ENCODE results near the gene MAD1L1.
"Not testable (repeated sequence)": the region's sequence is repeated elsewhere in the genome, so short reads cannot be mapped to it uniquely, and the experiment has no call there.

MAD1L1 gene

DNA sequence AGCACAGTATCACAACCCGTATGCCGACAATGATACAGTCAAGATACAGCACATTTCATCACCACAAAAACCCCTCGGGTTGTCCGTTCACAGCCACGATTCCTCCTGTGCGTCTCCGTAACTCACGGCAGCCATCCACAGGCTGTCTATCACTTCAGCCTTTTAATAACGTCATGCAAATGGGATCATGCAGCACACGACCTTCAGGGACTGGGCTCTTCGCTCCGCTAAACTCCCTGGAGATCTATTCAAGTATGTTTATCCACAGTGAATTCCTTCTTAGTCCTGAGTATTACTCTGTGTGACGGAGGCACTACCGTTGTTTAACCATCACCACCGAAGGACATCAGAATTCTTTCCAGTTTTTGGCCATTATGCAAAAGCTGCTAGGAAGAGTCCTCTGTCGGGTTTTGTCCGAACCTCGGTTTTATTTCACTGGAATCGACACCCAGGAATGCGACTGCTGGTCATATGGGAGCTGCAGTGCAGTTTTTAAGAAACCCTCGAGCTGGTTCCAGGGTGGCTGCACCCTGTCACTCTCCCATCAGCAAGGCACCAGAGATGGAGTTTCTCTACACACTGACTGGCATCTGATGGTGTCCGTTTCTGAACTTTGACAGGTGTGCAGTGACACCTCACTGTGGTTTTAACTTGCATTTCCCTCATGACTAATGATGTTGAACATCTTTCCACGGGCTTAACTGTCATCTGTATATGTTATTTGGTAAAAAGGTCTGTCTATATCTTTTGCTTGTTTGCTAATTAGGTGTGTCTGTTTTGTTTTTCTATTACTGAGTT lies 193.6 kb downstream of the MAD1L1 start:
- no peak for DNase-seq

DNA sequence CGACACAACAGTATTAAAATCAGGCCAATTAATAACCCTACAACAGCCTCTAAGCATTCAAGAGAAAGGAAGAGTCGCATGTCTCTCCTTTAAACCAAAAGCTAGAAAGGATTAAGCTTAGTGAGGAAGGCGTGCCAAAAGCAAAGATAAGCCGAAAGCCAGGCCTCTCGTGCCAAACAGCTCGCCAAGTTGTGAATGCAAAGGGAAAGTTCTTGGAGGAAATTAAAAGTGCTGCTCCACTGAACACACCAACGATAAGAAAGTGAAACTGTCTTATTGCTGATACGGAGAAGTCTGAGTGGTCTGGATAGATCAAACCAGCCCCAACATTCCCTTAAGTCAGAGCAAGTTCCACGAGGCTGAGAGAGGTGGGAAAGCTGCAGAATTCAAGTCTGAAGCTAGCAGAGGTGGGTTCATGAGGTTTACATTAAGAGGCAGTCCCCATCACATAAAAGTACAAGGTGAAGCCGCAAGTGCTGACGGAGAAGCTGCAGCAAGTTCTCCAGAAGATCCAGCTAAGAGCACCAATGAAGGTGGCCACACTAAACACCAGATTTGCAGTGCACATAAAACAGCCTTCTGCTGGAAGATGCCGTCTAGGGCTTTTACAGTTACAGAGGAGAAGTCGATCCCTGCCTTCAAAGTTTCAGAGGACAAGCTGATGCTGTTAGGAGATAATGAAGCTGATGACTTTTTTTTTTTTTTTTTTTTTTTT lies 194.8 kb downstream of the MAD1L1 start:
- DNase-seq, result peak; percentile 37 to 38

DNA sequence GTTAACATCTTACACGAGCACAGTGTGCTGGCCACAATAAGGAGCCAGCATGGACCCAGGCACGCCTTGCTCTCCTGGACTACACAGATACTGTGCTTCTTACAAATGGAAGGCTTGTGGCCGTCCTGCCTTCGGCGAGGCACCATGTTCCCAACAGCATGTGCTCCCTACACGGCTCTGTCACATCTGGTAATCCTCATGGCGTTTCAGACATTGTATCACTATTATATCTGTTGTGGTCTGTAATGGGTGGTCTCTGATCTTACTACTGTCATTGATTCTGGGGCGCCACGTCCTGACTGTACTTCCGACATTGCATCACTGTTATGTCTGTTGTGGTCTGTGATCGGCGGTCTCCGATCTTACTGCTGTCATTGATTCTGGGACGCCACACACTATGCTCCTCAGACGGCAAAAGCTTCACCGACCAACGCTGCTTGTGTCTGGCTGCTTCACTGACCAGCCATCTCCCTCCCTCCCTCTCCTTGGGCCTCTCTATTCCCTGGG lies 195.4 kb downstream of the MAD1L1 start:
- DNase-seq, result peak; percentile 45 to 46

DNA sequence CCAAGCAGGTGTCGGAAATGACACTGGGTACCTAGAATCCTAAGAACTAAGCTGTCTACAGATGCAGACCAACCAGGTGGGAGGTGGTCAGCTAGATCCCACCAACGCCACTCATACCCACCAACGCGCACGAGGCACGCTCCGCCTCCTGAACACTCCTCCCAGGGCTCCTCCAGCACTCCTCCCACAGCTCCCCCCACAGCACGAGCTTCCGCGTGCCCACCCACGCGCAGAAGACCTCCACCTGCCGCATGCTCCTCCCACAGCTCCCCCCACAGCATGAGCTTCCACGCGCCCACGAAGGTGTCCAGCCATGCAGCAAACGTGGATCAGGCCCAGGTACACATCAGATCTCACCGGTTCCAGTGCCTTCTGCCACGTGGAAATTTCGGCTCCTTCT lies 196.0 kb downstream of the MAD1L1 start:
- DNase-seq, result no peak

DNA sequence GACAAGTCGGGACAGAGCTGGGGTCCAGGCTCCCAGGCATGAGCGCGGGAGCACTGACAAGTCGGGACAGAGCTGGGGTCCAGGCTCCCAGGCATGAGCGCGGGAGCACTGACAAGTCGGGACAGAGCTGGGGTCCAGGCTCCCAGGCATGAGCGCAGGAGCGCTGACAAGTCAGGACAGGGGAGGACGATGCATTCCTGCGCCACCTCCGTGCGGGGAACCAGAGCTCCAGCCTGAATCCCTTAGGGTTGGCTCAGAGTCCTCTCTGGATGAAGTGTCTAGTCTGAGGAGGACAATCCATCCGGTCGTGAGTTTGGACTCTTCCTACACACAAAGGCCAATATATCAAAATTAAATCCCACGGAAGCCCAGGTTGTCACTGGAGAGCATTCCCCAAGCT lies 196.5 kb downstream of the MAD1L1 start:
- DNase-seq, result not testable (repeated sequence)

DNA sequence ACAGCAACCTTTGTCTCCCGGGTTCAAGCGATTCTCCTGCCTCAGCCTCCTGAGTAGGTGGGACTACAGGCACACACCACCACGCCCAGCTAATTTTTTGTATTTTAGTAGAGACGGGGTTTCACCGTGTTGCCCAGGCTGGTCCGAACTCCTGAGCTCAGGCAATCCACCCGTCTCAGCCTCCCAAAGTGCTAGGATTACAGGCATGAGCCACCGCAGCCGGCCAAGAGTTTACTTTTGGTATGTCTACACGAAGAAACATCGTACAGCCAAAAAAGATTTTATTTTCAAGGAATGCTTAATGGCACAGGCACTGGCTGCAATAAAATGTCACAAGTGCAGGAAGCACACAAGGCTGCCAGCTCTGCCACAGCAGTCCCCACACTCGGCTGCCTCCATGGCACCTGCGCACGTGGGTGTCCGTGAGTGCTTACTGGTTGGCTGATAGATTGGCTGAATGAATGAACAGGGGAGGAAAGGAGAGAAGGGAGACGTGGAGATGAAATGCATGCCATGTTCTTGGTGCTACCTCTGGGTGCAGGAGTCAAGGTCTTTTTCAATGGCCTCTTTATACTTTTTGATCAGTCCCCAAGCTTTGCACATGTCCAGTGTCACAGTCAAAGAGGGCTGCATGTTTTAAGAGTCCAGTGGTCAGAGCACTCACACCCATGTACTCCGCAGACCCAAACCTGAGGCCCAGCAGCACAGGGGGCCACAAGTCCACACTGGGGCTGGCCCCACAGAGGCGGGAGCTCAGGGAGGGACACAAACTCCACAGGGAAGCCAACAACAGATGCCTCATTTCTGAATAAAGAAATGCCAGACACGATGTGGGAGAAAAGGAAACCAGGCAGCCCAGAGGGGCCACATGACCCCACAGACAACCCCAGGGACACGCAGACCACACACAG lies 198.2 kb downstream of the MAD1L1 start:
- no peak for DNase-seq

DNA sequence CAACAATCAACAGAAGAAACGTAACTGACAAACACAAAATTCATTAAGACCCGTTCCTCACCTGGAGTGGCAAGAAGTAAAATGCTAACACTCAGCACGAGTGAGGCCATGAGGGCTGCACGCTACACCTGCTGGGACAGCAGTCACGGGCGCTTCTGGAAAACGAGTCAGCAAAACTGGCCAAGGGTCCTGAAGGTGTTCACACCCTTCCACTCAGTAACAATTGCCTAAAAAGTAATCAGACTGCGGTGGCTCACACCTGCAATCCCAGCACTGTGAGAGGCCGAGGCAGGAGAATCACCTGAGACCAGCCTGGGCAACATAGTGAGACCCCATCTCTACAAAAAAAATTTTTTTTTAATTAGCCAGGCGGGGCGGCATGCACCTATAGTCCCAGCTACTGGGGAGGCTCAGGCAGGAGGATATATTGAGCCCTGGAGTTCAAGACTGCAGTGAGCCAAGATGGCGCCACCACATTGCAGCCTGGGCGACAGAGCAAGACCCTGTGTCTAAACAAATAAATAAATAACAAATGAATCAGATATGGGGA lies 199.1 kb downstream of the MAD1L1 start:
- DNase-seq, result no peak

DNA sequence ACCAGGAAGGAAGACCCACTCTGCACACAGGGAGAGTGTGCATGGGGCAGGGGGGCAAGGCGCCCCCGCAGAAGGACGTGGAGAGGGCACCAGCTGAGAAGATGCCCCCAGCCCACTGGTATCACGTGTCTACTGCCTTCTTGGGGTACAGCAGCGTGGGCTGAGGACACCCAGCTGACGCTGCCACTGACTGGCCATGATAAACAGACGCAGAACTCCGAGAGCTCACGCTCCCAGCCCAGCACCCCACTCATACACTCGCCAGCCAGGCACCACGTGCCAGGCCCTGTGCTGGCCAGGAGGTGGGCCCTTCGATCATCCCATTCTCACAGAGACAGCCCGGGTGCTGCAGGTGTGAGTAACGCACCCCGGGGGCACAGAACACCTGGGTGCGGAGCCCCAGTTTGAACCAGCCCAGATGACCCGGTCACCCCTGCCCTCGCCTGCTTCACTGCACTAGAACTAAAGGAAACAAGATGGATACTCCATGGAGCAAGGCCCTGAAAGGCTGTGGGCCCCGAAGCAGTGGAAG lies 199.8 kb downstream of the MAD1L1 start:
- DNase-seq, result no peak

DNA sequence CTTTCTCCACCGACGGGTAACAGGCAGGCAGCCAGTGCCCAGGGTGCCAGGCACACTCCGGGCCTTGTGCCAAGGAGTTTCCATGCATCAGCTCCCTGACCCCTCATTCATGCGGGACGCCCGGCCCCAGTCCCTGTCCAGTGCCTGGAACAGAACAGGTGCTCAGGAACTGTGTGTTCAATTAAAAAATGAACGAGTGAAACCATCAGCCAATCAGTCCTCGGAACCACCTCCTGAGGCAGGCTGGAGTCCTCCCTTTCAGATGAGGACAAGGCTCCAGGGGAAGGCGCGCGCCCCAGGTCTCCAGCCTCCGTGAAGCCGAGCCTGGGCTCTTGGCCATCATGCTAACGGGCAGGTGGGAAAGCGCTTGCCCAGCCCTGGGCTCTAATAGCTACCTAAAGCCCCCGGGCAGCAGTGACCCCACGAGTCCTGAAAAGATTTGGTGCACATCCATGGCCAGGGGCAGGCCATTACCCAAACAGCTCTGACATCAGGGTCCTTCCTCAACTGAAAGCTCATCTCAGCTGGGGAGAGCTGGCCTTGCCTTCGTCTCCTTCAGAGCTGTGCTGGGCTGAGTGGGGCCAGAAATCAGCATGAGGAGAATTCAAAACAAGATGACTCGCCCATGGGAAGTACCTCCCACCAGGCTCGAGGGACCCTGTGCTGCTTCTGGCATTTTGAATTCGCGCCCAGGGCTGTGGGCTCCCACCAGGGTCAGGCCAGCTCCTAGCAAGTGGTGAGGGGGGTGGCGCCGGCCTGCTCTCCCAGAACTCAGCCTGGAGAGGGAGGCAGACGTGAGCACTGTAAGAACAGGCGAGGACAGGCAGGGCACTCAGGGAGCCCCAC lies 200.5 kb downstream of the MAD1L1 start:
- DNase-seq, result no peak

DNA sequence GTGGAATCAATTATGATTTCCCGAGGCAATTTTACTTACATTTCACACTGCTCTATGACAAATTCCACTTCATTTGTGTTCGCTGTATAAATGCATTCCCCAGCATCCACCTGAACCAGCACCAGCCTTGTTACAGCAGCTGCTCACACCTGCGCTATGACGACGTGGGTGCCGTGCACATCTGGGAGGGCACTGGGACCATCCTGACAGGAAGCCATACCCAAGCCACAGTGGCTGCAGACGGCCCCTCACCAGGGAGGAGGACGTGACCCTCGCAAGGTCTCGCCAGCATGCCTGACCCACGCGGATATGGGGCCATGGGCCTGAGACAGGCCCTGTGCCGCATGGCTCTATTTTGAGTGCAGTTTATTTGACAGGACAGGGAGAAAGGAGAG lies 201.3 kb downstream of the MAD1L1 start:
- no peak for DNase-seq

DNA sequence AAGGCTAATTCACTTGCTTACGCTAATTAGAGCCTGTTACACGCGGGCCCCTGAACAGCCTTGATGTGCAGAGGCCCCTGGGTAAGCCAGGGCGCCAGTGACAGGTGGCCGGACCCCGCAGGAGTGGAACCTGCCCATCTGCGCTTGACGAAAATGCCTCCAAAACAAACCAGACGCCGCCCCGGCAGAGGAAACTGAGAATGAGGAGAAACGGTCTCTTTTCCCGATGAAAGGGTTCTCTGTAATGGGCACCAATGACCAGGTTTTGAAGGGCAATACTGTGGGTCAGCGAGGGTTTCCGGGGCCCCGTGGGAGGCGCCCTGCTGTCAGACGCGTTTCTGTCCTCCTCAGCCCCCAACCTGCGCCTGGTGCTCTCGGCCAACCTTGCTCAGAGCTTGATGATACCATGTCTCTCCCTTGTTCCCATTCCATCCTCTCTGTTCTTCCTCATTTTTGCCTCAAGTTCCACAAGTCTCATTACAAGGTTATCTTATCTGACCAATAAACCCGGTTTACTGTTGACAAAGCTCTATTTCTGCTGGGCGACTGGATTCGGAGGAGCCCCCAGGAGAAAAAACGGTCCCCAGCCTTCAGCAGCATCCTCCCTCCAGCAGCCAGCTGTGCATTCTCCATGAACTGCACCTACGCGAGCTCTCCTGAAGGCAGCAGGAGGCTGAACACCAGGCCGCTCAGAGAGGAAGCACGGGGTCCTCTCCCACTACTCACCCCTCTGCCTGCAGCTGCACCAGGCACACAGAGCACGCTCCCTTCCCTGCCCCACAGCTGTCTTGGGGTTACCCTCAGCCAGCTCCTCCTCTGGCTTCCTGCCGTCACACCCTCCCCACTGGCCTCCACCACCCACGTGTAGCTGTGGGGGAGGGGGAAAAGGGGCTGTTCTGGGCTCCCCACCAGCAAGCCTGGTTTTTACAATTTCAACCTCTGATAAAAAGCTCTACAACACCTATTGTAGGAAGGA lies 202.0 kb downstream of the MAD1L1 start:
- peak; percentile 47 to 48 for DNase-seq

DNA sequence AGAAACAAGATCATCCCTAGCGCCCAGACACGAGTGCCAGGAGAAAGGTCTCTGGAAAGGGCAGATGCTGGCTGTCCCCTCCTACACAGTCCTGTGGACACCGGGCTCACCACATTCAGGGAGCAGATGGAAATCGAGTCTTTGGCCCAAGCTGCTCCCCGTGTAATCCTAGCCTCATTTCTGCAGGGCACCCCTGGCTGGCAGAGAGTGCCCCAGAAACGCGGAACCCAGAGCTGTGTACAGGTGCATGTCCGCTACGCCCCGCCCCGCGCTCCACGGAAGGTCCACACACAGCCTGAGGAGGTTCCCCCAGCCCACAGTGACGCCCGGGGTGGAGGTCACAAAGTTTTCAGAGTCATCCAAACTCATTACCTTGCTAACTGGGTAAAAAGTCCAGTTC lies 202.8 kb downstream of the MAD1L1 start:
- no peak for DNase-seq

DNA sequence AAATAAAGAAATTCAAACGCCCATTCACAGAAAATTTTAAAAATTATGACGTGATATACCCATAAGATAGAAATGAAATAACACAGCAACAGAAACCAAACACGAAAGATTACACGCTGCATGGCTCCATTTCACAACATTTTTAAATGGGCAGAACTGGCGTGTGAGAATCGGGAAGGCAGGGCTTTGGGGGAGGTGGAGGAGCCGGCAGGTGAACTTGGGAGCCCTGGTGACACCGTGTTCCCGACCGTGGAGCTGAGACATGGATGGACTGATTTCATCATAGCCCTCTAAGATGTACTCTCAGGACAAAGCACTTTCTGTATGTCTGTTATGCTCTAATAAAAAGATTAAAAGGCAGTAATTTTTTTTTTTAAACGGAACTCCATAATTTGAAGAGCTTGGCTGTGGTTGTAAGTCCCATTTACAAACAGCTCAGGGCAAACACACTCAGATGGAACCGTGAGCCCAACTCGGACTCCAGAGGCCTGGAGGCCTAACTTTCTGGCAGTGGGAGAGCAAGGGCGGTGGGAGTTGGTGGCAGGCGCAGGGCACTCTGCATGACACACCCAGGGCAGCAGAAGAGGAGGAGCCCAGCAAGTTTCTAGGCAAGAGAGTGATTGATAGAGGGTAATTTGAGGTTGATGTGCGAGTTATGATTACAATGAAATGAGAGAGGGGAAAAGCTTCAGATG lies 203.4 kb downstream of the MAD1L1 start:
- no peak for DNase-seq

DNA sequence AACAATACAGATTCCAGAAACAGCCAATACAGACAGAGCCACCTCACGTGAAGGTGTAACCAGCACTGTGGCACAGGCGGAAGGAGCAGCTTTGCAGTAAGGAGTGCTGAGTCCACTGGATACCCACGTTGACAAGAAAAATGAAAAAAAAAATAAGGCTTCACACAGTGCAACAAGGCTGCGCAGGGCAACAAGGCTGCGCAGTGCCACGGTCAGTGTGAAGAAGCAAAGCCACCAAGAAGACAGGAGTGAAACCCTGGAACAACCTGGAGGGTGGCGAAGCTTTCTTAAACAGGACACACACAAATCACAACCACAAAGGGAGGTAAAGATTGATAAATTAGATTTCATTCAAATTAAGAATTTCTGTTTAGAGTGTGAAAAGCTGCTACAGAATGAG lies 204.0 kb downstream of the MAD1L1 start:
- DNase-seq, result no peak

DNA sequence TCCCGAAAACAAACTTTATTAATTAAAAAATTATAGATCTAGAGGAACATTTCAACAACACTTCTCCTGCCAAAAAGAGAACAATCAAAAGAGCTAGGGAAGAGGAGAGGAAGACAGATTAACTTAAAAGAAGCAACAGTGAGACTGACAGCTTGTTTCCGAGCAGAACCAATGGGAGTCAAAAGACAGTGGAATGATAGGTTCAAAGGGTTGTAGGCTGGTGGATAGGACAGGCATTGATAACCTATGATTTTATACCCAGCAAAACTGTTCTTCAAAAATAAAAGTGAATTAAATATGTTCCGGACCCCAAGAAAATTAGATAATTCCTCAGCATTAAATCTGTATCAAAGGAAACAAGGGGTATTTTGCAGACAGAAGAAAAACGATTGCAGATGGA lies 207.6 kb downstream of the MAD1L1 start:
- DNase-seq, result no peak

DNA sequence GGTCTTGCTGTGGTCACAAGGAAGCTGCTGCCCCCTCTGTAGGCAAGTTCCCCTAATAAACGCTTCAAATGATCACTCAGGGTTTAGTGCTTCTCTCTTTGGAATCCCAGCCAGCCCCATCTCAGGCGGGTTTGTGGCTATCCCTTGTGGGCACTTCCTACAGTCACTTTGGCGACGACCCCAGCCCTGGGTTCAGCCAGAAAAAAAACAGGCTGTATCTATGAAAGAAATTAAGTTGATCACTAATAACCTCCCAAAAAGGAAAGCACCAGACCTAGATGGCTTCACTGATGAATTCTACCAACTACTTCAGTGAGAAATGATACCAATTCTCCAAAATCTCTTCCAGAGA lies 208.2 kb downstream of the MAD1L1 start:
- DNase-seq, result no peak

DNA sequence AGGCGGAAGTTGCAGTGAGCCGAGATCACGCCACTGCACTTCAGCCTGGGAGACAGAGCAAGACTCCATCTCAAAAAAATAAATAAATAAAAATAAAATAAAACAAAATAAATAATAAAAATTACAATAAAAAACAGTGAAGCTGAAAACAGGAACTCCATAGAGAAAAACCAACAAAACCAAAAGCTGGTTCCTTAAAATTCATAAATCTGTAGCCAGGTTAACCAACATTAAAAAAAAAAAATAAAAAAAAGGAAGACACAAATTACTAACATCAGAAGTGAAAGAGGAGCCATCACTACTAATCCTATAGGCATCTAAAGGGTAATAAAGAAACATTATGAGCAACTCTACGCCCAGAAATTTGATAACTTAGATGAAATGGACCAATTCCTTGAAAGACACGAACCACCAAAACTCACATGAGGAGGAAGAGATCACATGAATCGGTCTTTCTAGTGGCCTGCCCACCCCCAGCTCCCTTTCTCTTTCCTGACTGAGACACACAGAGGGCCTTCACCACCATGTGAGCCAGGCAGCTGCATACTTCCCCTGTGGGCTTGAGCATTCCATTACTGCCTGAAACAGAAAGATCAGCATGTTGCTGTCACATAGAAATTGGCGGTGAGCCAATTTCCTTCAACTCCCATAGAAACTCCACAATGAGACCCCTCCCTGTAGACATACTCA lies 208.7 kb downstream of the MAD1L1 start:
- DNase-seq, result peak in 1 of 2 donors; percentile 23

DNA sequence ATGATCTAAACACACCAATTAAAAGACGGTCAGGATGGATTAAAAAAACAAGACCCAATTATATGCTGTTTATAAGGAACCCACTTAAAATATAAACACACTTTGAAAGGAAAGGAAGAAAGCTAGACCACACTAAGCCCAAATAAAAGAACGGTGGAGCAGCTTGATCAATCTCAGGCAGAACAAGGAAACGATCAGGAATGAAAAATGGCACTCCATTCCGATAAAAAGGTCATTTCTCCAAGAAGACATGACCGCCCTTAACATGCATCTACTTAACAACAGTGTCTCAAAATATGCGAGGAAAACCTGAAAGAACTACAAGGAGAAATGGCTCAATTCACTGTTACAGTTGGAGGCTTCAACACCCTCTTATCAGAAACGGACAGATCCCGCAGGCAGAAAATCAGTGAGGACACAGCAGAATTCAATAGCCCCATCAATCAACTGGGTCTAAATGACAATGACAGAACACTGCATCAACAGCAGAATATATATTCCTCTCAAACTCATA lies 210.0 kb downstream of the MAD1L1 start:
- no peak for DNase-seq

DNA sequence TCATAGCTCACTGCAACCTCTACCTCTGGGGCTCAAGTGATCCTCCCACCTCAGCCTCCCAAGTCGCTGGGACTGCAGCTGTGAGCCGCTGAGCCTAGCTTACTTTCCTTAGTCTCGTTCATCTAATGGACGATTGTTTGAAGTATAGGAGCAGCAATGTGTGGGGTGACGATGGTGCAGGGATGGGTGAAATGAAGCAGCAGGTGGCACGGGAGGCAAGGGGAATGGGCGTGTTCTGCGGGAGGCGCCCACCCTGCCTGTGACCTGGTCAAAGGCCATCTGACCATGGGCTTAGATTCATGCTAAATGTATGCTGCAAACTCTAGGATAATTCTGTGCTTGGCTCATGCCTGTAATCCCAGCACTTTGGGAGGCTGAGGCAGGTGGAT lies 210.7 kb downstream of the MAD1L1 start:
- no peak for DNase-seq

Data from CD4-positive, alpha-beta T cell treated with Interleukin-4 for 1 hour (primary cell).